ENCODE data around the gene GOSR2. TPM values are rescaled to one million over a fixed set of nuclear protein-coding genes. Genes with fewer than 3 reads are reported as not detected.

GOSR2 gene
- total and polyA plus RNA-seq, 2 of the 8 experiments (the other 6 are each of a cell fraction or from before 2014, with no cell fraction given) = 28.2 to 36.2 TPM

GRCh38 chr17:46928467-46929261 lies 5.7 kb downstream of the GOSR2 start (continued):
- TF ChIP-seq KDM4A (IDR thresholded peaks at IDR 0.05; ENCODE audit: low read depth, low read length, severe bottlenecking) = no peak
- TF ChIP-seq POU5F1 (IDR thresholded peaks at IDR 0.05; ENCODE audit: low read depth, low read length) = no peak
- no peak for TF ChIP-seq RXRA (IDR thresholded peaks at IDR 0.05; ENCODE audit: insufficient read depth, low read depth, low read length)
- TF ChIP-seq CREB1 (IDR thresholded peaks at IDR 0.05) = no peak
- TF ChIP-seq GABPA (IDR thresholded peaks at IDR 0.05; ENCODE audit: borderline replicate concordance, insufficient read depth, low read length) = no peak
